CD4-positive, alpha-beta T cell treated with Interleukin-17A for 1 hour (primary cell): ENCODE results near the gene DNAH1.

Source experiments
- DNase-seq: peaks from one replicate; pipeline ENCODE4 v3.0.0-alpha.2; 2020

DNAH1 gene

DNA sequence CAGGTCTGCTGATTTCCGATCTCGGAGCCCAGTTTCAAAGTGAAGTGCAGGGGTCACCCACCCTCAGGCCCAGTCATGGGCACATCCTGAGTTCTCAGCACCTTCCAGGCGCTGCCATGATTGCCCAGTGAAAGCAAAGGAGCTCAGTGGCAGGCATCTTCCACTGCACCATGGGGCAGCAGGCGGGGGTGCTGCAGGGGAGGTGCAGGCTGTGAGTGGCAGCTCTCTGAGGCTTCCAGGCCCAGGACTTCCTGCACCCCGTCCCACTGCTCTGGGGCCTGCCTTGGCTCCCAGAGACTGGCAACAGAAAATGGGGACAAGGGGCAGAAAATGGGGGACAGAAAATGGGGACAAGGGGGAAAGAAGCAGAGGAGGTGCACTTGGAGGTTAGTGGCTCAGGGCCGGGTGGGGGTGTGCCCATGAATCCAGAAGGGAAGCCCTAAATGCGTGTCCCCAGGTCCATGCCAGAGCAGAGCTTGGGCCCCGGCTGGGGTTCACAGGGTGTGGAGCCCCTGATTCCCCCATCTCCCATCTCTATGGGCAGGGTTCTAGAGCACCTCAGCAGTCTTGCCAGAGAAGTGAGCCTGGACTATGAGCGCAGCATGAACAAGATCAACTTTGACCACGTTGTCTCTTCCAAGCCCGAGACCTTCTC, 28.0 kb downstream of the DNAH1 start:
- DNase-seq = no peak

GRCh38 chr3:52345521-52346109, 29.5 kb downstream of the DNAH1 start:
- DNase-seq = no peak

DNA sequence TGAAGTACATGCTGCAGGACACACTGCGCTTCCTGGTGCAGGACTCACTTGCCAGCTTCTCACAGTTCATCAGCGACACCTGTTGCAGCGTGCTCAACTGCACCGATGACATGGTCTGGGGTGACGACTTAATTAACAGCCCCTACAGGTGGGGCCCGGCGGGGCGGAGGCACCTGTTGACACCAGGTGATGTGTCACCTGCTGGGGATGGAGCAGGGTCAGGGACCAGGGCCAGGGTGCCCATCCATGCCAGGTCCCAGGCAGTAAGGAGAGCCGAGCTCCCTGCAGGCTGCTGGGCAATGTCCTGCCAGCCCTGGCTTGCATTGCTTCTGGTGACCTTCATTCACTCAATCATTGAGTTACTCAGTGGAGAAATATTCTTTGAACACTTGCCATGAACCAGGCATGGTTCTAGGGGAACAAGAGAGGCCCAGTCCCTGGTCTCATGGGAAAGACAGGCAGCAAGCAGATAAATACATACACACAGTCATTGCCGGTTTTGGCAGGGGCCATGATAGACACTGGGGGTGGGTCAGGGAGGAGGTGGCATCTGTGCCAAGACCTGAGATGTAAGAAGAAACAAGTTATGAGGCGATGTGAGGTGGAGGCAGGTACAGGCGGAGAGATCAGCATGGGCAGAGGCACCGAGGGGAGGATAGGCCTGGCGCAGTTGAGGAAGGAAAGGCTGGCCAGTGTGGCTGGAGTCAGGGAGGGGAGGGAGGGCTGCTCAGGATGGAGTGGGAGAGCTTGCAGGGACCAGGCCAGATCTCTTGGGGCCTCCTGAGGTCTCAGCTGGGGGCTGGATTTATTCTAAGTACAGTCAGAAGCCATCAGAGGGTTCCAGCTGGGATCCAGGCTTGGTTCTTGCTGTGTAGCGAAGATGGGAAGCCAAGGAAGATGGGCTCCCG, 30.8 kb downstream of the DNAH1 start:
- DNase-seq = no peak

DNA sequence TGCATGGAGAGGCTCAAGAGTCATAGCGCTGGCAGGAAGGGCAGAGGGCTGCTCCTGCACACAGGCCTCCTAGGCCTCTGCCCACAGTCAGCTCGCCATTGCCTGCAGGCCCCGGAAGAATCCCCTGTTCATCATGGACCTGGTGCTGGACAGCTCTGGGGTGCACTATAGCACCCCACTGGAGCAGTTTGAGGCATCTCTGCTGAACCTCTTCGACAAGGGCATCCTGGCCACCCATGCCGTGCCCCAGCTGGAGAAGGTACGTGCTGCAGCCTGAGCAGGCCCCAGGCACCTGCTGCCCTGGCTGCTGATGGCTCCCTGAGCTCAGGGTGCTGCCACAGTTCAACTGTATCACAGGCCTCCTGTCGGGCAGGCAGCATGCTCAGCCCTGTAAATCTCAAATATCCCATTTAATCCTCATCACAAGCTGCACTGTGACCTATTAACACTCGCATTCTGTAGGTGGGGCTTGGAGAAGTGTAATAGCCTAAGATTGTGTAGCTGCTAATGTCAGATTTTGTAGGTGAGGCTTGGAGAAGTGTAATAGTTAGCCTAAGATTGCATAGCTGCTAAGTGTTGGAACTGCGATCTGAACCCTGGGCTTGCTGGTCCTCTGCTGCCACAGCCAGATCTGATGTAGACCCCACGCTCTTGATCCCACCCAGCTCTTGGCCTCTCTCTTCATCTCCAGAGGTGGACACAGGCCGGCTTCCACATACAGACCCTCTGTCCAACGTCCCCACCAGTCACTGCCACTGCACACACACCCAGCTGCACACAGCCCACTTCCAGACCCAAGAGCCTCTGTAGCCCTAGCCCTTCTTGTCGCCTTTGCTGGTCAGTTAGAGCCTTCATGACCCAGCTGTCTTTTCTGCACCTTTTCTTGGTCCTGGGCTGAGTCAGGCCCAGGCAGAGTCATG, 31.9 kb downstream of the DNAH1 start:
- no peak for DNase-seq

DNA sequence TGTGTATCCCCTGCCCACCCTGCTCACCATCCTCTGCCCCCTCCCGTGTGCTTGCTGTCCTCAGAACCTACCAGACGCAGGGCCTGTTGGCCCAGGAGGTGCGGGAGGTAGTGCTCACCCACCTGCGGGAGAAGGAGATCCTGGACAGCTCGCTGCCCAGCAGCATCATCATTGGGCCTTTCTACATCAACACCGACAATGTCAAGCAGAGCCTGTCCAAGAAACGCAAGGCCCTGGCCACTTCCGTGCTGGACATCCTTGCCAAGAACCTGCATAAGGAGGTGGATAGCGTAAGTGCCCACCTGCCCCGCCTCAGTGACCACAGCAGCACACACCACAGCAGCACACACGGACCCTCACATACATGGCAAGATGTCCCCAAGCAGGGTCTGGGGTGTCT, 33.0 kb downstream of the DNAH1 start:
- no peak for DNase-seq

DNA sequence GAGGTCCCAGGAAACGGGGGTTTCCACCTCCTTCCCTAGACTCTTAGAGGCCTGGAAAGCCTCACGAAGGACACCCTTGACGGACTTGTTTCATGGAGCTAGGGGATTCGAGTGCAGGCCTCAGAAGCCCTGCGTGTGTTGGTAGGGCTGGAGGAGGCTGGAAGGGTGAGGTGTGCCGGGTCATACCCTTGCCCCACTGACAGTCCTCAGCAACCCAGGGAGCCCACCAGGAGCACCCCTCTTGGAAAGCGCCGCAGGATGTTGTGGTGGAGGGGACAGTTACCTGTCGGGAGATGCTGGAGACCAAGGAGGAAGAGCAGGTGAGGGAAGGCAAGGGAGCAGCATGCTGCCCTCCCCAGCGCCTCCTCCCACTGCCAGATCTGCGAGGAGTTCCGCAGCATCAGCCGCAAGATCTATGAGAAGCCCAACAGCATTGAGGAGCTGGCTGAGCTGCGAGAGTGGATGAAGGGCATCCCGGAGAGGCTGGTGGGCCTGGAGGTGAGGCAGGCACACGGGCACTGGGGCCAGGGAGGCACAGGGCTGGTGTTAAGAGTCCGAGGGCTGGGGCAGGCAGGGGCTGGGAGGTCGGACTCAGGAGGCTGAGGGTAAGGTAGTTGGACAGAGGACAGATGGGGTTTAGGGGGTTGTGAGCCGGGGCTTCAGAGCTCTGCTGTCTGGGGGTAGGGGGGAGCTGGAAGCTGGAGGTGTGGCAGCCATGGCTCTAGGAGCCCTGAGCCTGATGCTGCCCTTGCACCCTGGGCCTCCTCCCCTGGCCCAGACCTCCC, 33.7 kb downstream of the DNAH1 start:
- DNase-seq = no peak

GRCh38 chr3:52350416-52350815, 34.3 kb downstream of the DNAH1 start:
- no peak for DNase-seq

- no peak for DNase-seq
These were observed 35.1 kb downstream of the DNAH1 start for GRCh38 chr3:52350981-52351761.

DNA sequence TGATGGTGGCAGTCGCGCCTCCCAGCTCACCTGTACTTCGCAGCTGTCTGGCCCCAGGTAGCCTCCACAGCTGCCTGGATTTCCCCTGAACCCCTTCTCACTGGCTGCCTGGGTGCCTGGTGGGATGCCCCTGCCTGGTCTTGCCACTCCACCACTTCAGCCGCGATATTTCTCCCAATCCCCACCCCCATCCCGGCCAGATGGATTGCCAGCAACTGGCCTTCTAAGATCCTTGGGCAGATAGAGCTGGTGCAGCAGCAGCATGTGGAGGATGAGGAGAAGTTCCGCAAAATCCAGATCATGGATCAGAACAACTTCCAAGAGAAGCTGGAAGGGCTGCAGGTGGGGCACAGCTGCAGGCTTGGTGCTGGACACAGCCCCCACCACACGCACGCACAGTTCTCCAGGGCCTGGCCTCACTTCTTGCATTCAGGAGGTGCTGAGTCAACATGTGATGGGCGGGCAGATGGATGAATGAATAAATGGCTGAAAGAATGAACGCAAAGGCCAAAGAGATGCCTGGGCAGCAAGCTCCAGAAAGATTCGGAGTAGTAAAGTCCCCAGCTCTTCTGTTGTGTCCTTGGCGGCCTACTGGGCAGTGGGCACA, 35.7 kb downstream of the DNAH1 start:
- DNase-seq = no peak

DNA sequence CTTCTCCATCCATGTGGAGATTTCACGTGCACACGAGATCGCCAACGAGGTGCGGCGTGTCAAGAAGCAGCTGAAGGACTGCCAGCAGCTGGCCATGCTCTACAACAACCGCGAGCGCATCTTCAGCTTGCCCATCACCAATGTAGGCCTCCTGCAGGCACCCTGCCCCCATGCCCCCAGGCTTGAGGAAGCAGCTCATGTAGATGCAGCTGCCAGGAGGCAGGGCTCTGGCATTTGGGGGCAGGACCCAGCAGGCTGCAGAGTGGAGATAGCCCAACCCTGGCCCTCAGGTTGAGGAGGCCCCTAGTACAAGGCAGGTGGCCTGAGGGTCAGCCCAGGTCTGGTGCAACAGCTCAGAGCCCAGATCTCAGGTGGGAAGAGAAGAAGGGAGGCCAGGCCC, 36.4 kb downstream of the DNAH1 start:
- DNase-seq = no peak

DNA sequence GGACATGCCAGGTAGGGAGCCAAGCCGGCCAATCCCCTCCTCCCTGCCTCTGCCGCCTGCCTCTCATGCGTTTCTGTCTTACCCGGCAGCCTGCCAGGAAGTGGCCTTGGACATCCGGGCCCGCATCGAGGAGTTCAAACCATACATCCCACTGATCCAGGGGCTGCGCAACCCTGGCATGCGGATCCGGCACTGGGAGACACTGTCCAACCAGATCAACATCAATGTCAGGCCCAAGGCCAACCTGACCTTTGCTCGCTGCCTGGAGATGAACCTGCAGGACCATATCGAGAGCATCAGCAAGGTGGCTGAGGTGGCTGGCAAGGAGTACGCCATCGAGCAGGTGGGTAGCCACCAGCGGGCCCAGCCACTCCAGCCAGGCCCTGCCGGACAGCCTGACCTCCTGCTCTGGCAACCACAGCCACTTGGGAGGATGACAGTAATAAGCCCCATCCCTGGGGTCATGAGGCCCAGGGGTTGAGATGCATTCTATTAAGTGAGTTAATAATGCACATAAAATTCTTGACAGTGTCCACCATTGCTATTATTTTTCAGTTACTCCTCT, 37.3 kb downstream of the DNAH1 start:
- no peak for DNase-seq

DNA sequence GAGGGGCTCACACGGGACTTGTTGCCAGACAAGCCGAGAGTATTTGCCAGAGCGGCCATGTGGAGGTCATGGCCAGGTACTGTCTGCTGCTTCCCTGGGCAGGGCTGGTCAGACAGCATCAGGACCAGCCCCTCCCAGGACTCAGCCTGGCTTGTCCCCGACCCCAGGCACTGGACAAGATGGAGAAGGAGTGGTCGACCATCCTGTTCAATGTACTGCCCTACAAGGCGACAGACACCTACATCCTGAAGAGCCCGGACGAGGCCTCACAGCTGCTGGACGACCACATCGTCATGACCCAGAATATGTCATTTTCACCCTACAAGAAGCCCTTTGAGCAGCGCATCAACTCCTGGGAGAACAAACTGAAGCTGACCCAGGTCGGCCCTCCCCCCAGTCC, 38.6 kb downstream of the DNAH1 start:
- DNase-seq = no peak

GRCh38 chr3:52355526-52355925, 39.4 kb downstream of the DNAH1 start:
- no peak for DNase-seq

DNA sequence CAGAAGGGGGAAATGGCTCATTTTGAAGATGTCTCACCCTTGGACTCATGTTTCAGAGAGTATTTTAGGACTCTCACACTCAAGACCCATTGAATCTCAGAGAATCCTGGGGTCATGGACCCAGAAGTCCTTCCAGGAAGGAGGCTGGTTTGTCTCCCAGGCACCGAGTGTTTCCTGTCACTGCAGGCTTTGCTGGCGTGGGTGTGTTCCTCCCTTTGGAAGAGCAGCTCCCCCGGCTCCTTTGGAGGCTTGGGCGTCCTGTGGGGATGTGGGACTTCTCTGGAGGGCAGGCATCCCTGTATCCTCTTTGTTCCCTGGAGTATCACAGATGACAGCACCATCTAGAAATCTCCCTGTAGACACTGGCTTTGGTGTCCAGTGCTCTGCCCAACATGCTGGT, 40.0 kb downstream of the DNAH1 start:
- DNase-seq = no peak

DNA sequence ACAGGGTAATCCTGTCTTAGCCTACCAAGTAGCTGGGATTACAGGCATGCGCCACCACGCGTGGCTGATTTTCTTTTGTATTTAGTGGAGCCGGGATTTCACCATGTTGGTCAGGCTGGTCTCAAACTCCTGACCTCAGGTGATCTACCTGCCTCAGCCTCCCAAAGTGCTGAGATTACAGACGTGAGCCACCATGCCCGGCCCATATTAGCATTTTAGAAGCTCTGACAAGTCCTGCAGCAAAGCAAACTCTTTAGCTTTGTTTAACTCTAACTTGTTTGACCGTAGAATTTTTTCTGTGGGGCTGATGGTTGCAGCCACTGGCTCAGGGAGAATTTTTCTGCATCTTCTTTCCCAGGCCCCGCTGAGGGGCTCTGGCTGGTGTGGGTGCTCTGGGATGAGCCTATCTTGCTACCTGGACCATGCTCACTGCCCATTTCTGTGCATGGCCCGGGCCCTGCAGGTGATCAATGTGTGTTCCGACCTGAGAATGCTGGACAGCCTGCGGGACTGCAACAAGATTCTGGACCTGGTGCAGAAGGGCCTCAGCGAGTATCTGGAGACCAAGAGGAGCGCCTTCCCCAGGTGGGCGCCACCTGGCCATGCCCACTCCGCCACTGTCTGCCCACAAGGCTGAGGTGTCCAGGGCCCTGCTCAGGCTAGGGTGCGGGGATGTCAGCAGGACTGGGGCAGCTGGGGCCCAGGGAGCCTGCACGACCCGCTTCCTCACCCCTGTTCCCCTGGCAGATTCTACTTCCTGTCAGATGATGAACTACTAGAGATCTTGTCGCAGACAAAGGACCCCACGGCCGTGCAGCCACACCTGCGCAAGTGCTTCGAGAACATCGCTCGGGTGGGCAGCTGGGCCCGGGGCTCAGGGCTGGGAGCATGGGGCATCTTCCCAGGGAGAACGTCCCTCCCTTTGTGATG, 41.3 kb downstream of the DNAH1 start:
- DNase-seq = no peak

DNA sequence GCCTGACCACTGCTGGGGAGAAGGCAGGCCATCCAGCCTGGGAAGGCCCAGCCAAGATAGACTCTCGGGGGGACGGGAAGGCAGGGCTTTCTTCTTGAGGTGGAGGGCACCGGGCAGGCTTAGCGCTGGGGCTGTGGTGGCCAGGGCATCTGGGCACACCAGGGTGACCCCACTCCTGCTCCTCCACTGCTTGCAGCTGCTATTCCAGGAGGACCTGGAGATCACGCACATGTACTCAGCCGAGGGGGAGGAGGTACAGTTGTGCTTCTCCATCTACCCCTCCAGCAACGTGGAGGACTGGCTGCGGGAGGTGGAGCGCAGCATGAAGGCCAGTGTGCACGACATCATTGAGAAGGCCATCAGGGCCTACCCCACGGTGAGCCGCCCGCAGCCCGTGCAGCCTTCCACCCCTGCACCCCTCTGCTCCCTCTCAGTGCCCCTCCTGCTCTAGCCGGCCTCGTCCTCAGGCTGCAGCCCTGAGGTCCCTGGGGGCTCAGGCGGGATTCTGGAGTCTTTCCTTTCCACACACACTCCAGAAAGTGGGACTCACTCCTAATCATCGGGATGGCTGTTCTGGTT, 42.3 kb downstream of the DNAH1 start:
- no peak for DNase-seq

- DNase-seq = no peak
These were observed 43.2 kb downstream of the DNAH1 start for GRCh38 chr3:52359116-52359855.

DNA sequence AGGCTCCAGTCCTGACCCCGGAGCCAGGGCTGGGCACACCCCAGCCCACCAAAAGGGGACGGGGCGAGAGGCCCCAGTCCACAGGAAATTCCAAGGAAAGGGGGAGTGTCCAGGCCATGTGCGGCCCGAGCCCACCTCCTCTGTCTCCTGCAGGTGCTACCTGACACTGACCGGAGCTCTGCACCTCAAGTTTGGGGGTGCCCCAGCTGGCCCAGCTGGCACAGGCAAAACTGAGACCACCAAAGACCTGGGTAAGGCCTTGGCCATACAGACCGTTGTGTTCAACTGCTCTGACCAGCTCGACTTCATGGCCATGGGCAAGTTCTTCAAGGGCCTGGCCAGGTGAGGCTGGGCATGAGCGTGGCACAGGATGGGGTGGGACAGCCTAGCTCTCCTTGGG, 44.9 kb downstream of the DNAH1 start:
- DNase-seq = no peak
